Thyroid gland (tissue), 4 donors: ENCODE measurements around the gene HRH3. TPM values are rescaled to one million over a fixed set of nuclear protein-coding genes. Genes with fewer than 3 reads are reported as not detected.

Source experiments
- DNase-seq, 2 donors: peaks; one replicate each; pipeline ENCODE4 v3.0.0-alpha.2; 2019
- H3K27ac ChIP-seq, 3 donors: fragments of 200-600 bp; sonication (generic); 1 replicate in 2 of 3; 2 replicates in 1 of 3; pipeline ENCODE4 v1.5.1; 2016 to 2019; ENCODE audit warnings: mild to moderate bottlenecking in 1 of 3, moderate library complexity in 1 of 3
- H3K27me3 ChIP-seq: fragments of 200-600 bp; sonication (generic); one replicate; pipeline ENCODE4 v1.5.1; 2019
- H3K36me3 ChIP-seq, 2 donors: fragments of 200-600 bp; sonication (generic); one replicate each; pipeline ENCODE4 v1.5.1; 2016 to 2019
- H3K4me1 ChIP-seq, 2 donors: fragments of 200-600 bp; sonication (generic); one replicate each; pipeline ENCODE4 v1.5.1; 2017 to 2019
- H3K4me3 ChIP-seq, 3 donors: fragments of 200-600 bp; sonication (generic); replicated peaks in 1 of 3; 1 replicate in 2 of 3; 2 replicates in 1 of 3; pipeline ENCODE4 v1.5.1; 2016; ENCODE audit warnings: mild to moderate bottlenecking in 1 of 3
- H3K9me3 ChIP-seq: fragments of 200-600 bp; sonication (generic); one replicate; pipeline ENCODE4 v1.5.1; 2017
- POLR2A ChIP-seq, 2 donors: fragments of 450-650 bp; IDR thresholded peaks; one replicate each; pipeline ENCODE4 v1.6.1; 2017; ENCODE audit warnings: antibody characterized with exemption in 2 of 2, mild to moderate bottlenecking in 2 of 2, moderate library complexity in 1 of 2
- WGBS, 2 donors: methylation state at CpG; one replicate each; pipeline ENCODE4 v1.1.5; 2017; 5-methylcytosine and 5-hydroxymethylcytosine counted together
- intact Hi-C: fragments of 100-400 bp; cut with DNase I; formaldehyde crosslinking; loops from one replicate; pipeline ENCODE4 v1.15.1; 2023
- total RNA-seq, 4 donors: library from RNA; depleted of rRNA; stranded (reverse); fragments of >200 nt; gene quantifications; one replicate each; pipeline ENCODE4 v1.2.3, GENCODE V29; 2016
- TF ChIP-seq, protein P1 (sequence below), 6 experiments: fragments of 200-600 bp in 3 of 6; fragments of 450-650 bp in 3 of 6; sonication (generic) in 3 of 6; IDR thresholded peaks; one replicate each; pipeline ENCODE4 v1.5.1; 2016 to 2019; ENCODE audit warnings: antibody characterized with exemption in 6 of 6, mild to moderate bottlenecking in 2 of 6, inconsistent platforms in 1 of 6, moderate library complexity in 1 of 6

HRH3 gene
- total RNA-seq, 4 donors from 2014 or later, result not detected

DNA sequence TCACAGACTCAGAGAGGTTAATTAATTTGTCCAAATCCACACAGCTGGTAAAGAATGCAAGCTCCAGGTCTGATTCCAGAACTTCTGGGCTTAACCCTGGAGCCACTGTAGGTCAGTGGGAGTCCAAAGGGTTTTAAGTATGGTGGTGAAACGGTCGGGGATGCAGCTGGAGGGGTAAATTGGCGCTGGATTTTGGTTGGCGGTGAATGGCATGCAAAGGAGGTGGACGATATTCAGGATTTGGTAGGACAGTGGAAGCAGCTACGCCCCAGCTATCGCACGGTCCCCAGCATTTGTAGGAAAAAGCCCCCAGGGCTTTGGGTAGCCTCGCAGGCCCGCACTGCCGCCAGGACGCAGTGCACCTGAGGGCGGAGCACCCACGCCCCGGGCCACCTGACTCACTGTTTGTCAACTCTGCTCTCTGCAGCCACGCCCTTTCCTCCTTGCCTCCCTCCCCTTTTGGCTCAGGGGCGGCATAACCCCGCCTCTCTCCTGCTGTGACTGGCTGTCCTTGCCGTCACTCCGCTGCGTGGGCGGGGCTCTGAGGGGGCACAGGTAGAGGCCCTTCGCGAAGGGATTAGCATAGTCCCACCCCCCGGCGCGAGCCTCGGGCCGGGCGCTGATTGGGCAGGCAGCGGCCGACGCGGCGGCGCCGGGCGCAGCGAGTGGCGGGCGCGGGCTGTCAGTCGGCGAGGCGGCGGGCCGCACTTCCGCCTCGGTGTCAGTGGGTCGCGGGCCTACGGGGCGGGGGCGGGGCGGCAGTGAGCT, 17.9 kb upstream of the HRH3 start, which contains the start of gene OSBPL2:
Gene OSBPL2 (plus strand): TSS at position 721 of the 768 bp plus-strand sequence. CDS start 17,664 bp downstream, outside the sequence.
- peak; percentile 99 to 100 for DNase-seq
- H3K4me1 ChIP-seq, result peaks cover 15 to 16% of the 10 kb centered on the region in 2 donors
- no peaks in the 10 kb centered on the region for H3K27me3 ChIP-seq
- no peaks in the 10 kb centered on the region for H3K9me3 ChIP-seq
- 3 to 8% methylated on average over 17 to 22 of the region's 55 CpGs for WGBS, 2 donors
- peak within 1 kb of the TSS; percentile 41 to 74 (median 74) for H3K27ac ChIP-seq
- intact Hi-C loops, result loop anchor here (5.0 kb wide), 1 partner anchor 169 kb away; the partner anchor contains the start of gene CABLES2
- TF ChIP-seq, protein P1, sequence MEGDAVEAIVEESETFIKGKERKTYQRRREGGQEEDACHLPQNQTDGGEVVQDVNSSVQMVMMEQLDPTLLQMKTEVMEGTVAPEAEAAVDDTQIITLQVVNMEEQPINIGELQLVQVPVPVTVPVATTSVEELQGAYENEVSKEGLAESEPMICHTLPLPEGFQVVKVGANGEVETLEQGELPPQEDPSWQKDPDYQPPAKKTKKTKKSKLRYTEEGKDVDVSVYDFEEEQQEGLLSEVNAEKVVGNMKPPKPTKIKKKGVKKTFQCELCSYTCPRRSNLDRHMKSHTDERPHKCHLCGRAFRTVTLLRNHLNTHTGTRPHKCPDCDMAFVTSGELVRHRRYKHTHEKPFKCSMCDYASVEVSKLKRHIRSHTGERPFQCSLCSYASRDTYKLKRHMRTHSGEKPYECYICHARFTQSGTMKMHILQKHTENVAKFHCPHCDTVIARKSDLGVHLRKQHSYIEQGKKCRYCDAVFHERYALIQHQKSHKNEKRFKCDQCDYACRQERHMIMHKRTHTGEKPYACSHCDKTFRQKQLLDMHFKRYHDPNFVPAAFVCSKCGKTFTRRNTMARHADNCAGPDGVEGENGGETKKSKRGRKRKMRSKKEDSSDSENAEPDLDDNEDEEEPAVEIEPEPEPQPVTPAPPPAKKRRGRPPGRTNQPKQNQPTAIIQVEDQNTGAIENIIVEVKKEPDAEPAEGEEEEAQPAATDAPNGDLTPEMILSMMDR (IDR thresholded peaks at IDR 0.05), result no peak
- TF ChIP-seq POLR2A (IDR thresholded peaks at IDR 0.05), result peak in 1 of 2 donors; percentile 69
- peak within 1 kb of the TSS; percentile 63 to 81 (median 72) for H3K4me3 ChIP-seq
- no peaks in the 10 kb centered on the region for H3K36me3 ChIP-seq

DNA sequence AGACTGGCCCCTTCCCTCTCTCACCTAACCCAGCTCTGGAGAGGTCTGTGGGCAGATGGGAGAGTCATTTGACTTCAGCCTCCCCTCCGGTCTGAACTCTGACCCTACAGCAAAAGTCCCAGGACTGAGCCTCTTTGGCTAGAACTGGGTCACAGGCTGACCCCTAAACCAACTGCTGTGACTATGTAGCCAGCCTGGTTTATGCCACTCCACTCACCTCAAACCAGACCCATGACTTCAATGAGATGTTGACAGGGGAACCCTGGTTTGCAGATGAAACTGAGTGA, 17.4 kb upstream of the HRH3 start:
- Histone ChIP-seq H3K4me3 (peak overlapping the region in 1 of 3 donors; percentile 26), H3K27ac (no peak overlapping the region), H3K4me1 (peaks cover 15 to 16% of the 10 kb centered on the region in 2 donors), H3K36me3 (no peaks in the 10 kb centered on the region), H3K27me3 (no peaks in the 10 kb centered on the region), H3K9me3 (no peaks in the 10 kb centered on the region)
- WGBS, 2 donors, result 71% methylated on average over 1 of the region's 1 CpG; no CpG with 5 or more reads in 1 of the 2 donors
- intact Hi-C loops, result loop anchor here (5.0 kb wide), 1 partner anchor 170 kb away; the partner anchor contains the start of gene CABLES2
- TF ChIP-seq POLR2A (IDR thresholded peaks at IDR 0.05), result no peak
- TF ChIP-seq, protein P1 (IDR thresholded peaks at IDR 0.05), result no peak
- no peak for DNase-seq

DNA sequence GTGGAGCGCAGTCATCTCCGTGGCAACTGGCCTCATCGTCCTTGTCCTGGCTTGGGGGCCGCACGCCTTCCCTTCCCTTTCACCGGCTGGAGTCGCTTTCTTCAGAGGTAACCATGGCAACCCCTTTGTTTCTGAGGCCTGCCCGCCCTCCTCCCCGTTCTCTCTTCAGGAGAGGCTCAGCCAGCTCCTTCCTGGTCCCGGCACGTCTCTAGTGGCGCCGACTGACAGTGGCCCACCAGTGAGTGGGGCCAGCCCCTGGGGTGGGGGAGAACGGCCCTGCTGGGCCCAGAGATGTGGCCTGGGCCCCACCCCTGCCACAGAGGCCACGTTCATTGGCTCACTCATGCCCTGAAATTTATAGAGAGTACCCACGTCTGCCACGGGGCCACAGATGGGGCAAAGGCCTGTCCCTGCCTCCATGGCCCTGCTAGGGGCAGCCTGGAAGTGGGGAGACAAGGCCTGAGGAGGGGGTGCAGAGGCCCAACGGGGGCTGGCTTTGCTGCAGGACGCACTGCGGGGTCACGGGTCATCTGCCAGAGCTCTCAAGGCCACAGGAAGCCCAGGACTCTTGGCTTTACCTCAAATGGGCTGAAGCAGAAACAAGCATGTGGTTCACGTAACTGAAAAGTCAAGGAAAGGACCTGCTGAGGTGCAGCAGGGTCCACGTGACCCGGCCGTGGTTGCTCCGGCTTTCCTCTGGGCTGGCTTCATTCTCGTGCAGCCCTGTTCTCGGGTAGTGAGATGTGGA, 16.9 kb upstream of the HRH3 start:
- Histone ChIP-seq H3K9me3 (no peaks in the 10 kb centered on the region), H3K27ac (no peak overlapping the region), H3K36me3 (no peaks in the 10 kb centered on the region), H3K27me3 (no peaks in the 10 kb centered on the region), H3K4me3 (no peak overlapping the region), H3K4me1 (peaks cover 15 to 16% of the 10 kb centered on the region in 2 donors)
- TF ChIP-seq POLR2A (IDR thresholded peaks at IDR 0.05), result no peak
- TF ChIP-seq, protein P1 (IDR thresholded peaks at IDR 0.05), result no peak
- DNase-seq, result no peak
- WGBS, 2 donors, result 52 to 64% methylated on average over 20 to 23 of the region's 28 CpGs
- intact Hi-C loops, result loop anchor here (5.0 kb wide), 1 partner anchor 170 kb away; the partner anchor contains the start of gene CABLES2

DNA sequence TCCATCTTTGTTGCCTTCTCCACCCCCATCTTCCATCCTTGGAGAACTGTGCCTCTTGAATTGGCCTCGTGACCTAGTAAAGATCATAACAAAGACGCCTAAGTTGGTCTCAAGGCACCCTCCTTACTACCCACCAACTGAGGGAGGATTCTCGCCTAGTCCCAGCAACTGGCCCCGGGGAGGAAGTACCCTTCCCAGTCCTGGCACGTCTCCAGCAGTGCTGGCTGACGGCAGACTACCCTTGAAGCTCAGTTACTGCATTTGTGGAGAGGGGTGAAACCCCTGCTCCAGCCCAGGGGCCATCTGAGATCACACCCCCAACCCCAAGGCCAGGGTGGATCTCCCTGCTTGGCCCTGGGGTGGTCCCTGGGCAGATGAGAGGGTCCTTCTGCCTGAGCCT, 16.1 kb upstream of the HRH3 start:
- peaks cover 13 to 15% of the 10 kb centered on the region in 2 donors for H3K4me1 ChIP-seq
- no peak for DNase-seq
- no peaks in the 10 kb centered on the region for H3K36me3 ChIP-seq
- H3K4me3 ChIP-seq, result no peak overlapping the region
- 69 to 77% methylated on average over 4 to 6 of the region's 6 CpGs for WGBS, 2 donors
- intact Hi-C loops, result loop anchor here (5.0 kb wide), 1 partner anchor 171 kb away; the partner anchor contains the start of gene CABLES2
- TF ChIP-seq, protein P1 (IDR thresholded peaks at IDR 0.05), result no peak
- no peak for TF ChIP-seq POLR2A (IDR thresholded peaks at IDR 0.05)
- H3K9me3 ChIP-seq, result no peaks in the 10 kb centered on the region
- no peak overlapping the region for H3K27ac ChIP-seq
- no peaks in the 10 kb centered on the region for H3K27me3 ChIP-seq
